Heart right ventricle (tissue), 16 donors: ENCODE measurements around the gene LDLRAD4. TPM values are rescaled to one million over a fixed set of nuclear protein-coding genes. Genes with fewer than 3 reads are reported as not detected.

Experiments used
- ATAC-seq, 8 donors: fragments of 200-7000 bp; cut with Tn5 transposase; one replicate each; pipeline ENCODE4 v1.9.1; 2020; ENCODE audit warnings: mild to moderate bottlenecking in 8 of 8, moderate library complexity in 8 of 8, moderate number of reproducible peaks in 1 of 8
- DNase-seq, 2 donors: peaks; one replicate each; pipeline ENCODE4 v3.0.0-alpha.2; 2020
- H3K27ac ChIP-seq, 10 donors: fragments of 200-600 bp; sonication (generic) in 2 of 10; one replicate each; pipeline versions ENCODE4 v1.5.0 to v1.8.0; 2020 to 2022; ENCODE audit warnings: mild to moderate bottlenecking in 3 of 10
- H3K27me3 ChIP-seq, 7 donors: fragments of 200-600 bp; one replicate each; pipeline ENCODE4 v1.8.0; 2021 to 2022; ENCODE audit warnings: mild to moderate bottlenecking in 2 of 7
- H3K36me3 ChIP-seq, 9 donors: fragments of 200-600 bp; sonication (generic) in 1 of 9; one replicate each; pipeline versions ENCODE4 v1.5.0 to v1.8.0; 2020 to 2022; ENCODE audit warnings: mild to moderate bottlenecking in 2 of 9
- H3K4me1 ChIP-seq, 9 donors: fragments of 200-600 bp; sonication (generic) in 1 of 9; one replicate each; pipeline versions ENCODE4 v1.5.0 to v1.8.0; 2020 to 2022; ENCODE audit warnings: mild to moderate bottlenecking in 4 of 9
- H3K4me3 ChIP-seq, 10 donors: fragments of 200-600 bp; sonication (generic) in 2 of 10; one replicate each; pipeline versions ENCODE4 v1.5.0 to v1.8.0; 2020 to 2022; ENCODE audit warnings: mild to moderate bottlenecking in 7 of 10, moderate library complexity in 2 of 10
- H3K9me3 ChIP-seq, 11 donors: fragments of 200-600 bp in 10 of 11; sonication (generic) in 2 of 11; one replicate each; pipeline versions ENCODE4 v1.5.0 to v1.8.0; 2013 to 2022; ENCODE audit warnings: mild to moderate bottlenecking in 2 of 11, control low read depth in 1 of 11, moderate library complexity in 1 of 11
- WGBS, 2 donors: extraction: QIAGEN DNeasy Blood & Tissue Kit; methylation state at CpG; one replicate each; pipeline ENCODE4 v1.1.7; 2013; ENCODE audit warnings: inconsistent platforms in 1 of 2; 5-methylcytosine and 5-hydroxymethylcytosine counted together
- intact Hi-C, 10 donors: fragments of 100-400 bp; cut with DNase I; formaldehyde crosslinking; loops; one replicate each; pipeline versions ENCODE4 v1.11.1 to v1.14.2; 2022
- polyA plus RNA-seq, 2 donors: library from polyadenylated mRNA; stranded (reverse); fragments of 200-250 nt; gene quantifications; one replicate each; pipeline ENCODE4 v1.2.3, GENCODE V29; 2013
- total RNA-seq, 10 donors: library from RNA; stranded (reverse); fragmentation: NEBNext Ultra II Directional in 3 of 10; extraction: Animal tissue kit (Norgen Biotek cat#: 25700) in 3 of 10; gene quantifications; one replicate each; pipeline versions ENCODE4 v1.2.1 to v1.2.4, GENCODE V29; 2021 to 2023
- TF ChIP-seq, protein P1 (sequence below), 9 donors: fragments of 200-600 bp; sonication (generic) in 2 of 9; IDR thresholded peaks; one replicate each; pipeline versions ENCODE4 v1.5.0 to v1.8.0; 2021 to 2022; ENCODE audit warnings: antibody characterized with exemption in 9 of 9, mild to moderate bottlenecking in 5 of 9, moderate library complexity in 1 of 9
- donor health status: Arrhythmogenic right ventricular cardiomyopathy.
- donor health status: ischemic (EF 13 %, LVEDD 7.1; RV severe dilation, severe dysfunction).
- donor health status: healthy with polysubstance abuse.
- donor health status: DM: no; HTN: yes; CAD: no.
- donor health status: DM: no; HTN: no; CAD: no.
- donor health status: ischemic (EF 25% LVEDD 6.9; RV normal size, moderate dysfunction).
- donor health status: ischemic (EF 25% LVEDD 5.7; RV mildly dilated, moderate dysfunction).
- donor health status: healthy.
- donor health status: DM: yes; HTN: yes; CAD: no.
- donor health status: Ischemic cardiomyopathy.
- donor health status: ischemic (EF 35%, LVEDD 5.7; RV mildly dilated, moderate dysfunction).
- donor health status: nonischemic (EF 11% LVEDD 7.7; RV severe dilation, severe dysfunction).
- donor health status: DM: yes; HTN: yes; CAD: no.
- donor health status: PGD.
- donor health status: ischemic (EF 29% LVEDD 5.4; RV normal size, mild dysfunction).
- donor health status: nonischemic (EF 23%, LVEDD 6.1; RV moderate dilation, normal function).

Gene LDLRAD4
- total and polyA plus RNA-seq, 12 donors: 5.4 to 74.6 (median 34.6) TPM

DNA sequence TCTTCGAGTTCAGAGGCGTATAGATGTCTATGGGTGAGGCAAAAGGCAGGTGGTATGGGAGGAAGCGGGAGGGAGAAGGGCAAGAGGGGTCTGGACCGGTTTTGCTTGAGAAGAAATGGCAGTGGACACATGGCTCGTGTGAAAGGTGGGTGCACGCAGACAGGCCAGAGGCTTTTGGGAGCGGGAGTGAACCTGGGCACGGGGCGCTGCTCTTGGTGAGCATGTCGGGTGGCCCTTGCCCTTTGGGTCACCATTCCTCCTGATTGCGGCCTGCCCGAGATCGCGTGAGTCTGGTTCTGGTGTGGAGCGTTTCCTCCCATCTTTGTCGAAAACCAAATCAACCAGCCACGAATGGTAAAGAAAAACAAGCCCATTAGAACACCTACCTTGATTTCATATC is 12.6 kb downstream of the LDLRAD4 start:
- DNase-seq (no peak), ATAC-seq (no peak)
- Histone ChIP-seq H3K4me1 (peaks cover 8 to 49% (median 35%) of the 10 kb centered on the region in 9 donors), H3K27ac (no peak overlapping the region), H3K4me3 (no peak overlapping the region), H3K9me3 (no peaks in the 10 kb centered on the region), H3K36me3 (peaks cover 0 to 16% (median 0%) of the 10 kb centered on the region in 9 donors), H3K27me3 (no peaks in the 10 kb centered on the region)
- WGBS, 2 donors: 94% methylated on average over 17 of the region's 17 CpGs
- intact Hi-C loops: no loop called here
- TF ChIP-seq, protein P1, sequence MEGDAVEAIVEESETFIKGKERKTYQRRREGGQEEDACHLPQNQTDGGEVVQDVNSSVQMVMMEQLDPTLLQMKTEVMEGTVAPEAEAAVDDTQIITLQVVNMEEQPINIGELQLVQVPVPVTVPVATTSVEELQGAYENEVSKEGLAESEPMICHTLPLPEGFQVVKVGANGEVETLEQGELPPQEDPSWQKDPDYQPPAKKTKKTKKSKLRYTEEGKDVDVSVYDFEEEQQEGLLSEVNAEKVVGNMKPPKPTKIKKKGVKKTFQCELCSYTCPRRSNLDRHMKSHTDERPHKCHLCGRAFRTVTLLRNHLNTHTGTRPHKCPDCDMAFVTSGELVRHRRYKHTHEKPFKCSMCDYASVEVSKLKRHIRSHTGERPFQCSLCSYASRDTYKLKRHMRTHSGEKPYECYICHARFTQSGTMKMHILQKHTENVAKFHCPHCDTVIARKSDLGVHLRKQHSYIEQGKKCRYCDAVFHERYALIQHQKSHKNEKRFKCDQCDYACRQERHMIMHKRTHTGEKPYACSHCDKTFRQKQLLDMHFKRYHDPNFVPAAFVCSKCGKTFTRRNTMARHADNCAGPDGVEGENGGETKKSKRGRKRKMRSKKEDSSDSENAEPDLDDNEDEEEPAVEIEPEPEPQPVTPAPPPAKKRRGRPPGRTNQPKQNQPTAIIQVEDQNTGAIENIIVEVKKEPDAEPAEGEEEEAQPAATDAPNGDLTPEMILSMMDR (IDR thresholded peaks at IDR 0.05): no peak

GRCh38 chr18:13232086-13232917 is 13.7 kb downstream of the LDLRAD4 start:
- H3K4me3 ChIP-seq: peak overlapping the region in 4 of 10 donors; percentile 6 to 20 (median 17)

DNA sequence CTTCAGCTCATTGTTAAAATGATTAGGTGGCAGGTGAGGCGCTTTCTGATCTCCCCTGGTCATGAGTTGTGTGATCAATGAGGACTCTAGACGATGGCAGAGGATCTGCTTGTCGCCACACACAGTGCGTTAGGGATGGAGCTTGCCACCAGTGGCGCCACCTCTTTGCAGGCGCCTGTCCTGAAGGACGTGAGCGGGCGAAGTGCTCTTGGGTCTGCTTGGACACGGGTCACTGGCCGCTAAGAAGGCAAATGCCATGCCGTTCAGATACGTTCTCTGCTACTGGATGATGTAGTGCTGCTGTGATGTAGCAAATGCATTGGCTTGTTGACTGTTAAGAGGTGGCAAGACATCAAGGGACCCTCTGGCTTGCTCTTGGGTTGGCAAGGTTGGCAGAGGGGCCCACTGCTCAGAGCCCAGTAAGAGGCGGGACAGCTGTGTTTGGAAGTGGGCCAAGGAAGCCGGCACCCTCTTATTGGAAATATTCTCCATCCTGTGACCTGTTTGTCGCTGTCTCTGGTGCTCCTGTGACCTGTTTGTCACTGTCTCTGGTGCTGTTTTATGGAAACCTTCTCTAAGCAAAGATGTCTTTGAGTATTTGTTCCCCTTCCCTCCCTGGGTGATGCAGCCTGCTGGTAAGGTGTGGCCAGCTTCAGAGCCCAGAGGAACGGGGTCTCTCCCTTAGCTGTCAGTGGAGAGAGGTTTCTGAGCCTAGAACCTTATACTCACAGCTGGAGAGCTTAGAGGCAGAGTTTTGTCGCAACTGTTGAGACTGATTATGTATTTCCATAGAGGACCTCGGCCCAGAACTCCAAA is 14.6 kb downstream of the LDLRAD4 start:
- peak overlapping the region in 1 of 10 donors; percentile 31 for H3K27ac ChIP-seq
- ATAC-seq: peak in 1 of 8 donors; percentile 3
- 84 to 89% methylated on average over 19 of the region's 19 CpGs for WGBS, 2 donors

More at GRCh38 chr18:13232086-13232917, 13.7 kb downstream of the LDLRAD4 start:
- TF ChIP-seq, protein P1 (IDR thresholded peaks at IDR 0.05): no peak
- Histone ChIP-seq H3K9me3 (no peaks in the 10 kb centered on the region), H3K27ac (peak overlapping the region in 3 of 10 donors; percentile 27 to 32 (median 31)), H3K27me3 (no peaks in the 10 kb centered on the region), H3K4me1 (peaks cover 8 to 60% (median 45%) of the 10 kb centered on the region in 9 donors), H3K36me3 (peaks cover 0 to 16% (median 0%) of the 10 kb centered on the region in 9 donors)
- DNase-seq (peak; percentile 55 to 68), ATAC-seq (peak; percentile 55 to 77 (median 70))
- intact Hi-C loops: no loop called here
- WGBS, 2 donors: 48 to 53% methylated on average over 37 of the region's 37 CpGs

More for the DNA sequence above, 14.6 kb downstream of the LDLRAD4 start:
- Histone ChIP-seq H3K4me1 (peaks cover 8 to 59% (median 45%) of the 10 kb centered on the region in 9 donors), H3K4me3 (peak overlapping the region in 2 of 10 donors; percentile 16 to 18), H3K36me3 (peaks cover 0 to 12% (median 0%) of the 10 kb centered on the region in 9 donors), H3K27me3 (no peaks in the 10 kb centered on the region), H3K9me3 (no peaks in the 10 kb centered on the region)
- DNase-seq: no peak
- intact Hi-C loops: no loop called here
- TF ChIP-seq, protein P1 (IDR thresholded peaks at IDR 0.05): no peak
